NCI-H146 treated with DMSO at 0.1 percent for 48 hours (cell line): Measurements from ENCODE around the gene LRRC59.
A peak's percentile ranks its signal among the peaks of the same experiment; 100 is the strongest.
"Not testable (repeated sequence)": the region's sequence is repeated elsewhere in the genome, so short reads cannot be mapped to it uniquely, and the experiment has no call there.

ENCODE experiments used
- DNase-seq: peaks from one replicate; lab custom pipeline; 2025; ENCODE audit not compliant: unreplicated experiment; lab: John Stamatoyannopoulos, UW

Gene LRRC59

DNA sequence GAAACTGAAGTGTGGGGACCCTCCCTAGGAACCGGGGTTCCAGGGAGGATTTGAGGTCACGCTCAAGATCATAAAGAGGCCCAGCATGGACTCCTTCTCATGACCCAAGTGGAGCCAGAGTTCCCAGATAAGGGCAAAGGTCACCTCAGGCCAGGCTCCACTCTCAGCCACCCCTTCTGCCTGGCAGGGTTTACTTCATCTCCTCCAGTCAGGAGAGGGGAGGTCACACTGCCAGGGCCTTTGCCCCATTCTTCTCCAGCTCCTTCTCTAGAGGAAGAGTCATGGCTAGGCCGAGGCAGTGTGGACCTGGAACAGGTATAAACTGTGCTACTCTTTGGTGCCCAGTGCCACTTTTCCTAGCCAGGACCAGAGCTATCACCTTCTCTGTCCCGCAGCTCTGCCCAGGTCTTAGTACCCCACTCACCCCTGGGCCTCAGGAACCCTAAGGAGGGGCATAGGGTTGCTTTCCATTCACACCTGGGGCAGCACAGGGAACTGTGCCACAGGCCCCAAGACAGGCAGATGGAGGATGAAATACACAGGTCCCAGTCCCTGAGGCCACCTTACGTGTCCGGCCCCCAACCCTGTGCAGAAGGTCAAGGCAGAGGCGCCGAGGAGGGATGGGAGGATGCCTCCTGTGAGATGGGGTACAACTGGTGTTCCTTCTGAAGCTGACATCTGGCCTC lies 27.8 kb upstream of the LRRC59 start:
- no peak for DNase-seq

DNA sequence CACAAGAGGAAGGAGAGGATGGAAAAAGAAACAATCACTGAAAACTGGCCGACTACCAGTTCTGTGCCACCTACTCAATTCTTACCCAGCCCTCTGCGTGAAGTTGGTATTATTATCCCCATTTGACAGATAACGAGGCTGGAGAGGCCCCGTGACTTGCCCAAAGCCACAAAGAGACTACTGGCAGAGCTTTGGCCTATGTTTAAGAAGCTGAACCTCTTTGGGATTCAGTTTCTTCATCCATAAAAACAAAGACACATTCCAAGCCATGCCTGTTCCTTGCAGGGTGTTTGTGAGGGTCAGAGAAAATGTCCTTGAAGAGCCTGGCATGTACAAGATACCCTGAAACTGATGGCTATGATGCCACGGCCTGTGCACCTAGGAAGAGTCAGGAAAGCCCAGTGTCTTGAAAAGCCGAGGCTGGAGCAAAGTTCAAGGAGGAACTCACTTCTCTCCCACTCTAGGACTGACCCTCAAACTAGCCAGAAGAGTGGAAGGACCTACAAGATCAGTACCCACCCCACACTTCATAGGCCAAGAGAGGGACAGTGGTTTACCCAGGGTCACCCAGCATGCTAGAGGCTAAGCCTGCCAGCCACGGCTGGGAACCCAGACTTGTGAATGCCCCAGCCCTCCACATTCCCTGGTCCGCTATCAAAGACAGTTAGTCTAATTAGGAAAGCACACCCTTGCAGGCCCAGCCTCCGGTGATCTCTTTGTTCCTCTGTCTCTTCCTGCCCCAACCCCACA lies 27.1 kb upstream of the LRRC59 start:
- no peak for DNase-seq

GRCh38 chr17:50423553-50424159 lies 26.3 kb upstream of the LRRC59 start:
- peak; percentile 71 for DNase-seq

GRCh38 chr17:50422738-50423137 lies 25.4 kb upstream of the LRRC59 start:
- no peak for DNase-seq

GRCh38 chr17:50421308-50422051 lies 24.2 kb upstream of the LRRC59 start:
- no peak for DNase-seq

DNA sequence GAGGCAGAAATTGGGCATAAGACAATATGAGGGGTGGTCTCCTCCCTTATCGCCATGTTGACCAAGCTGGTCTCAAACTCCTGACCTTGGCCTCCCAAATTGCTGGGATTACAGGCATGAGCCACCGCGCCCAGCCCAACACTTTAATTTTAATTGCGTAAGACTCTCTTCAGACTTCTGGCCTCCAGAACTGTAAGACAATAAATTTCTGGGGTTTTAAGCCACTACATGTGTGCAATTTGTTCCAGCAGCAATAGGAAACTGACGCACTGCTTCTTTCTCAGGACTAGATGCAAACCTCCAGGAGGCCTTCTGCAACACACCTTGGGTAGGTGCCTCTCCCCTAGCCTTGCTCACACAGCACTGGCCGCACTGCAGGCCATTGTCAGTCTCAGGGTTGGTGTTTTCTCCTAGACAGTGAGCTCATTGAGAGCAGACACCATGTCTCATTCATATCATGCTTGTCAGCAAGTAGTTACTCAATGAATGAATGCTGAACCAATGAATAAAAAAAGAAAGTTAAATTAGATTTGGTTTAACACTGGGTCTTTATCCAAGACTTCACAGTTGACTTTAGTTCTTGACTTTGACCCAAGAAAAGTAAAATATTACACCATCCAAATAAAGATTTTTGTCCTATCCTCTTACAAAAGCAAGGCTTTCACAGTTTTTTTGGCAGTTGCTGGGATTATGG lies 23.2 kb upstream of the LRRC59 start:
- no peak for DNase-seq

DNA sequence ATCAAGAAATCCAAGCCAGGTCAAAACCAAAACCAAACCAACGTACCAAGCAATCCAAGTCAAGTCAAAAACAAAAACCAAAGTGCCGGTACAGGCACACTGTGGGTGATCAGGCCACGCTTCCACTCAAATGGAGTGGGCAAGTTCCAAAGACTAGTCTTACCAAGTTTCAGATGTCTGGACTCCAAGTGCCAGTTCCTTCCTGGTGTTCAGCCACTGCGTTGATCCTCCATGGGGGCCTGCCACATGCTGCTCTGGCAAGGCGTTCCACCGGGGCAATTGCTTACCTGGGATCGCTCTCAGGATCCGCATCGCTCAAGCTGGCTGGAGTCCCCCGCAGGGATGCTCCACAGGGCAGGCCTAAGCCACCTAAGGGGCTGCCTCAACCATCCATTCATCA lies 22.3 kb upstream of the LRRC59 start:
- not testable (repeated sequence) for DNase-seq

DNA sequence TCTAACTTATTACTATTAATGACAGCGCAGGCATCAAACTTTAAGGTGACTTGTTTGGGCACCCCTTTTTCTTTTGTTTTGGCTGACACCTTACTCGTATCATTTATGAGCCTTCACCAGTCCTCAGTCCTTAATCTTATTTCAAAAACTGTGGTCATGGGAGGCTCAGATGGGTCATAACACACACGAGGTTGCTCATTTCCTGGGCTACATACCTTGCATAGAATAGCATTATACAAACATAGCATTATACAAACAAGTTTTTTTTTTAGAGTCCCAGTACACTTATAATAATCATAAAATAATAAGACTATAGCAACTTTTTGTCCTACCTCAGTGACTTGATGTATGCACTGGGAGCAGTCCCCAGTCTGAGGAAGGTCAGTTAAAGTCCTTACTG lies 17.5 kb upstream of the LRRC59 start:
- DNase-seq: no peak

DNA sequence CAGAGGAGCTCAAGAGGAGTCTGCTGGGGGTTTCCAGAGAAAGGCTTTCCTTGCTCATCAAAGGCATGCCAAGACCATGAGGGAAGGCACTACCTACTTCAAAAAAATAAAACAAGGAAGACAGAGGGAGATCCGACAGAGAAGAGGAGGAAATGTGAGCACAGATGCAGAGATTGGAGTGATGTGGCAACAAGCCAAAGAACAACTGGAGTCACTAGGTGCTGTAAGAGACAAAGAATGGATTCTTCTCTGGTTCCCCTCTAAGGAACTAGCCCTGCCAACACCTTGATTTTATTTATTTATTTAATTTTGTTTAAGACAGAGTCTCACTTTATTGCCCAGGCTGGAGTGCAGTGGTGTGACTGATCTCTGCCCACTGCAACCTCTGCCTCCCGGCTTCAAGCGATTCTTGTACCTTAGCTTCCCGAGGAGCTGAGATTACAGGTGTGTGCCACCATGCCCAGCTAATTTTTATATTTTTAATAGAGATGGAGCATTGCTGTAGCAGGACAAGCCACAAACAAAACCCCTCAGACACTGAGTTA lies 14.9 kb upstream of the LRRC59 start:
- DNase-seq: no peak

DNA sequence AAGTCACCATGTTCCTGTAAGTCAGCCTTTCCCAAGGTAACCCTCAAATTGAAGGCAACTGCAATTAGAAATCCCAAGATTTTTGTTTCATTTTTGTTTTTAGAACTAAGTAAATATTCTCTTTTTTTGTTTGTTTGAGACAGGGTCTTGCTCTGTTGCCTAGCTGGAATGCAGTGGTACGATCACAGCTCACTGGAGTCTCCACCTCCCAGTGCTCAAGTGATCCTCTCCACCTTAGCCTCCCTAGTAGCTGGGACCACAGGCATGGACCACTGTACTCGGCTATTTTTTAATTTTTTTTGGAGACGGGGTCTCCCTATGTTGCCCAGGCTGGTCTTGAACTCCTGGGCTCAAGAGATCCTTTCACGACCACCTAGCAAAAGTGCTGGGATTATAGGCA lies 10.6 kb upstream of the LRRC59 start:
- no peak for DNase-seq

DNA sequence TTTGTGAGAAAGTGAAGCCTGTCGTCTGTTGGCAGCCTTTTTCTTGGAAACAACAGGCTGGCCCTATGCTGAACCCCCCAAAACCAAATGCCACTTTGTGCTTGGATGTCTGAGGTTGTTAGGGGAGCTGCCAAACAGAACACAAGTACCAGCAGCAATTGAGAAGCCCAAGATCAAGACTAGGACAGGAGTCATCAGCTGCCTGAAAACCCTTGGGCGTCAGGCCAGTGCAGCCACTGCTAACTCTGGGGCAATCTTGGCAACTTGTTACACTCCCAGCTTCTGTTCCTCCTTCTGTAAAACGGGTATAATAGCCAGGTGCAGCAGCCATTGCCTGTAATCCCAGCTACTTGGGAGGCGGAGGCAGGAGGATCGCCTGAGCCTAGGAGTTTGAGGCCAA lies 9.3 kb upstream of the LRRC59 start:
- no peak for DNase-seq

DNA sequence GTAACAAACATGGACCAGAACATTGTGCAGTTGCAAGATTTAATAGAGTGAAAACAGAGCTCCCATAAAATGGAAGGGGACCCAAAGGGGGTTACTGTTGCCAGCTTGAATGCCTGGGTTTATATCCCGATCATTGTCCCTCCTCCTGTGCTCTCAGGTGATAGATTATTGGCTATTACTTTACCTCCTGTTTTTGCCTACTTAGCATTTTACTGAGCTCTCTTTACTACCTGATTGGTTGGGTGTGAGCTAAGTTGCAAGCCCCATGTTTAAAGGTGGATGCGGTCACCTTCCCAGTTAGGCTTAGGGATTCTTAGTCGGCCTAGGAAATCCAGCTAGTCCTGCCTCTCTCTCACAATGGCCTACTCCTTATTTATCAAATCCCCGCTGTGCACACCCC lies 8.0 kb upstream of the LRRC59 start:
- DNase-seq: not testable (repeated sequence)

DNA sequence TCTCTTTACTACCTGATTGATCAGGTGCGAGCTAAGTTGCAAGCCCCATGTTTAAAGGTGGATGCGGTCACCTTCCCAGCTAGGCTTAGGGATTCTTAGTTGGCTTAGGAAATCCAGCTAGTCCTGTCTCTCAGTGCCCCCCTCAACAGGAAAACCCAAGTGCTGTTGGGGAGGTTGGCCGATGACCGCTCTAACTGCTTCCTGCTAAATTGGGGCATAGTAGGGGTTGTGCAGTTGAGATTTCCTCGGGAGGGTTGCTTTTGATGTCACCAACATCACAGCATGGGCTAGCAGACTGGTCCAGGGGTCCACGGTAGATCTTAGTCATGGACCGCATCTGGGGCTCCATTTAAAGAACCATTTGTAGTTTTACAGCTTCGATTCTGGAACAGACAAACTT lies 2.3 kb upstream of the LRRC59 start:
- DNase-seq: not testable (repeated sequence)

DNA sequence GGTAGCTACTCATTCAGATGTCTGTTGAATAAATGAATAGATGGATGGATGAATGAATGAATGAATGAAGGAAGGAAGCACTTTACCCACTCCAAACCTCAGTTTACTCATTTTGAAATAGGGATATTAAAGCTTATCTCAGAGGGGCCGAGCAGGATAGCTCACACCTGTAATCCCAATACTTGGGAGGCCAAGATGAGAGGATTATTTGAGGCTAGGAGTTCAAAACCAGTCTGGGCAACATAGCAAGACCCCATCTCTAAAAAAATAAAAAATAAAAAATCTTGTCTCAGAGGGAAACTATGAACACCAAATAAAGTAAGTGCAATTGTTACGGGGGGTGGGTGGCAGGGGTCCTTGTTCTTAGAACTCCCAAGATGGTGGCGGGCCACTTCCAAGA lies 1.3 kb upstream of the LRRC59 start:
- not testable (repeated sequence) for DNase-seq

- DNase-seq: no peak
Observed at GRCh38 chr17:50397919-50398285, 579 bp upstream of the LRRC59 start.

GRCh38 chr17:50396261-50397110 lies 837 bp downstream of the LRRC59 start:
- no peak for DNase-seq

GRCh38 chr17:50394711-50395110 lies 2.6 kb downstream of the LRRC59 start:
- DNase-seq: no peak

GRCh38 chr17:50393700-50394099 lies 3.6 kb downstream of the LRRC59 start:
- DNase-seq: no peak

- DNase-seq: no peak
Observed at GRCh38 chr17:50392621-50393020, 4.7 kb downstream of the LRRC59 start.

GRCh38 chr17:50389534-50389933 lies 7.8 kb downstream of the LRRC59 start:
- no peak for DNase-seq
